ENCODE results near the gene CDC42EP4.

CDC42EP4 gene

GRCh38 chr17:73261617-73261951 lies 50.2 kb downstream of the CDC42EP4 start, which contains the start of gene CPSF4L:
Gene CPSF4L (minus strand): TSS chr17:73261880. CDS start chr17:73261818, 62 bp downstream.
- TF ChIP-seq CTCF (IDR thresholded peaks at IDR 0.05; ENCODE audit: low read depth, low read length): no peak
- in situ Hi-C loops (cut with HindIII; ENCODE audit: low sequenced_read_pairs): no loop called here
- no peak for DNase-seq (ENCODE audit: low read depth, low spot score)
- H3K4me3 ChIP-seq (ENCODE audit: low read depth, low read length): no peak within 1 kb of the TSS

DNA sequence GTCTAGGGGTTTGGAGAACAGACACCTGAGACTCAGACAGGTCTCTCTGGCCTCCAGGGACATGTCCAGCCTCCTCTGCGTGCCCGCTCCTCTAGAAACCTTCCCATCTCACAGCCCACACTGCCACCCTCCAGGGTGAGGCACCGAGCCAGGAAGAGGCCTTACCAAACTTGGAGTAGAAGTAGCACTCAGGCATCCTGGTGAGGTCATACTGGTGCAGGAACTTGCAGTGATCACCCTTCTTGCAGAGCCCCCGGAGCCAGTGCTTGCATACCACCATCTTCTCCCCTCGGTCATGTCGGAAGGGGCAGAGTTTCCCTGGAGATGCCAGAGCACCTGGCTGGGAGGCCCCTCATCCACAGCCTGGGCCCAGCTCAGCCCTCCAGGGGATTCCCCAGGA lies 54.3 kb downstream of the CDC42EP4 start:
- no peak for DNase-seq (ENCODE audit: low read depth, low spot score)
- no peak overlapping the region for H3K4me3 ChIP-seq (ENCODE audit: low read depth, low read length)
- no peak for TF ChIP-seq CTCF (IDR thresholded peaks at IDR 0.05; ENCODE audit: low read depth, low read length)
- in situ Hi-C loops (cut with HindIII; ENCODE audit: low sequenced_read_pairs): no loop called here

DNA sequence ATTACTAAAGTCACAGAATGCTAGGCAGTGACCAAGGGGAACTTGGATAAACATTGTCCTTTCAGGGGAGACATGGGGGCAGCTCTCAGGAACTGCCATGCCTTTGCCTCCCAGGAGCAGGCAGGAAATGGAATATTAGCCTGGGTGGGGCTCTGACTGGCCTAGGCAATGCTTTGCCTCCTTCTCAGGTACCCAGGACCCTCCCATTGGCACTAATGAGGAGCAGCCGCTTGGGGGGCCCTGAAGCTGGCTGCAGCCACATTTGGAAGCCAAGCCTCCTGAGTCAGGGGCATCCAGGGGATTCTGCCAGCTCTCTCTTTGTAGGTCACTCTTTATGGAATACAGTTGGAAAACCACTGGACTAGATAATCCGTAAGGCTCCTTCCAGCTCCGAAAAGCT lies 55.6 kb downstream of the CDC42EP4 start:
- DNase-seq (ENCODE audit: low read depth, low spot score): no peak
- H3K4me3 ChIP-seq (ENCODE audit: low read depth, low read length): no peak overlapping the region
- TF ChIP-seq CTCF (IDR thresholded peaks at IDR 0.05; ENCODE audit: low read depth, low read length): no peak
- in situ Hi-C loops (cut with HindIII; ENCODE audit: low sequenced_read_pairs): no loop called here

DNA sequence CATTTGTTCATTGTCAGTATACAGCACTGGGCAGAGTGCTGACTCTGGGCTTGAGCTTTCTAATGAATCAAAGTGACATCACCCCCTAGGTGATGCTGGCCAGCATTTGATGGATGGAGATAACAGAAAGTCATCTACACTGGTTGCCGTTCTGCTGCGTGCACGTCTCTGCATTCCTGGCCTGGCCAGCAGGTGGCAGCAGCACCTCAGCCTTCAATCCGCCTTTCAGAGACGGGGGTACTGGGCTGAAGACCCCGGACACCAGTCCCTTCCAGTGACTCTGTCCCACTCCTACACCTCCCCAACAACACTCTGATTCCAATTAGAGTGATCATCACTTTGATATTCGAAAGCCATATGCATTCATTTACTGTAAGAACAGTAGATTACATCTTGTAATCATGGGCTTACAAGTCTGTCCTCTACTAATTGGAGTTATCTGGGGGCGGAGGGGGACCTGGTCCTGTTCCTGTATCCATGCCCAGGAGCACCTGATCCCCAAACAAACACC lies 56.1 kb downstream of the CDC42EP4 start:
- in situ Hi-C loops (cut with HindIII; ENCODE audit: low sequenced_read_pairs): no loop called here
- peak; percentile 95 for TF ChIP-seq CTCF (IDR thresholded peaks at IDR 0.05; ENCODE audit: low read depth, low read length)
- no peak overlapping the region for H3K4me3 ChIP-seq (ENCODE audit: low read depth, low read length)
- peak; percentile 36 for DNase-seq (ENCODE audit: low read depth, low spot score)

DNA sequence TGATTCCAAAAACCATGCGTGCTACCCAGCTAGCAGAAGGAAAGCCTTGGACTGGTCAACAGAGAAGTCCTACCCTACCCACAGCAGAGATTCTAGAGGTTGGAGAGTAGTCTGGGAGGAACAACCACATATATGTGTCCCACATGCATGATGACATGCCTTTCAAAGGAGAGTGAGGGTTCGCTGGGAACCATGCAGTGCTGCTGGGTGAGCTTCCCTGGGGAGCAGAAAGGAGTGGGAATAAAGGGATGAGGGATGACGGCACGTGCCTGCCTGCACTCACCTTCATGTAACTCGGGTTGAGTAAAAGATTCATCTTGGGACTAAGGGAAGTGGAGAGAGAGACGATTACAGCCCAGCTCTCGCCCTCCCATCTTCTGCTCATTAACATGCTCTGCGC lies 59.9 kb downstream of the CDC42EP4 start:
- in situ Hi-C loops (cut with HindIII; ENCODE audit: low sequenced_read_pairs): no loop called here
- DNase-seq (ENCODE audit: low read depth, low spot score): no peak
- no peak overlapping the region for H3K4me3 ChIP-seq (ENCODE audit: low read depth, low read length)
- TF ChIP-seq CTCF (IDR thresholded peaks at IDR 0.05; ENCODE audit: low read depth, low read length): no peak

GRCh38 chr17:73250851-73251640 lies 60.8 kb downstream of the CDC42EP4 start:
- in situ Hi-C loops (cut with HindIII; ENCODE audit: low sequenced_read_pairs): no loop called here
- no peak for DNase-seq (ENCODE audit: low read depth, low spot score)
- no peak for TF ChIP-seq CTCF (IDR thresholded peaks at IDR 0.05; ENCODE audit: low read depth, low read length)
- H3K4me3 ChIP-seq (ENCODE audit: low read depth, low read length): no peak overlapping the region
